Neutrophil (primary cell): ENCODE data around the gene CSRNP2.

Experiments used
- H3K27ac ChIP-seq: fragments of 200-600 bp; sonication (generic); 2 replicates; pipeline ENCODE4 v1.5.1; 2016; ENCODE audit warnings: mild to moderate bottlenecking, moderate library complexity
- H3K27me3 ChIP-seq: fragments of 200-600 bp; sonication (generic); 2 replicates; pipeline ENCODE4 v1.6.0; 2016; ENCODE audit warnings: mild to moderate bottlenecking
- H3K36me3 ChIP-seq: fragments of 200-600 bp; sonication (generic); 2 replicates; pipeline ENCODE4 v1.5.1; 2017
- H3K4me1 ChIP-seq, 2 experiments: fragments of 200-600 bp in 1 of 2; sonication (generic) in 1 of 2; 1 replicate in 1 of 2; 2 replicates in 1 of 2; pipeline versions ENCODE4 v1.5.1 to v1.6.1; 2013 to 2016; ENCODE audit warnings: low read depth in 1 of 2, low read length in 1 of 2, mild to moderate bottlenecking in 1 of 2, moderate library complexity in 1 of 2; ENCODE audit not compliant: control insufficient read depth in 1 of 2, insufficient read depth in 1 of 2
- H3K4me3 ChIP-seq, 2 experiments: fragments of 200-600 bp in 1 of 2; sonication (generic) in 1 of 2; 1 replicate in 1 of 2; 2 replicates in 1 of 2; pipeline ENCODE4 v1.5.1; 2013 to 2016; ENCODE audit warnings: low read depth in 1 of 2, low read length in 1 of 2, mild to moderate bottlenecking in 1 of 2, moderate library complexity in 1 of 2
- H3K9me3 ChIP-seq: fragments of 200-600 bp; sonication (generic); 2 replicates; pipeline ENCODE4 v1.5.1; 2016
- CTCF ChIP-seq: fragments of 200-600 bp; sonication (generic); IDR thresholded peaks from 2 replicates; pipeline ENCODE4 v1.5.1; 2016; ENCODE audit warnings: antibody characterized with exemption

Gene CSRNP2

GRCh38 chr12:51126297-51126696 lies 42.9 kb upstream of the CSRNP2 start:
- Histone ChIP-seq H3K36me3 (peaks cover 13% of the 10 kb centered on the region), H3K27ac (no peak overlapping the region), H3K9me3 (no peaks in the 10 kb centered on the region), H3K4me1 (no peaks in the 10 kb centered on the region), H3K4me3 (no peak overlapping the region), H3K27me3 (no peaks in the 10 kb centered on the region)
- no peak for TF ChIP-seq CTCF

- Histone ChIP-seq H3K36me3 (peaks cover 10% of the 10 kb centered on the region), H3K4me1 (no peaks in the 10 kb centered on the region), H3K9me3 (no peaks in the 10 kb centered on the region), H3K4me3 (no peak overlapping the region), H3K27me3 (no peaks in the 10 kb centered on the region), H3K27ac (no peak overlapping the region)
- TF ChIP-seq CTCF, result no peak
These were observed 41.1 kb upstream of the CSRNP2 start for GRCh38 chr12:51124504-51124903.

GRCh38 chr12:51122844-51123243 lies 39.4 kb upstream of the CSRNP2 start:
- H3K4me1 ChIP-seq, result no peaks in the 10 kb centered on the region
- H3K4me3 ChIP-seq, result no peak overlapping the region
- no peak for TF ChIP-seq CTCF
- peaks cover 13% of the 10 kb centered on the region for H3K36me3 ChIP-seq
- no peak overlapping the region for H3K27ac ChIP-seq
- H3K9me3 ChIP-seq, result no peaks in the 10 kb centered on the region
- H3K27me3 ChIP-seq, result no peaks in the 10 kb centered on the region

GRCh38 chr12:51118706-51119105 lies 35.3 kb upstream of the CSRNP2 start:
- H3K27ac ChIP-seq, result no peak overlapping the region
- no peaks in the 10 kb centered on the region for H3K27me3 ChIP-seq
- H3K4me3 ChIP-seq, result no peak overlapping the region
- H3K9me3 ChIP-seq, result no peaks in the 10 kb centered on the region
- TF ChIP-seq CTCF, result no peak
- no peaks in the 10 kb centered on the region for H3K4me1 ChIP-seq
- peaks cover 35% of the 10 kb centered on the region for H3K36me3 ChIP-seq

- Histone ChIP-seq H3K27me3 (no peaks in the 10 kb centered on the region), H3K36me3 (peaks cover 52% of the 10 kb centered on the region), H3K4me3 (no peak overlapping the region), H3K27ac (no peak overlapping the region), H3K4me1 (no peaks in the 10 kb centered on the region), H3K9me3 (no peaks in the 10 kb centered on the region)
- TF ChIP-seq CTCF, result no peak
These were observed 32.1 kb upstream of the CSRNP2 start for GRCh38 chr12:51115533-51115932.

GRCh38 chr12:51108136-51108535 lies 24.7 kb upstream of the CSRNP2 start:
- no peak for TF ChIP-seq CTCF
- H3K4me3 ChIP-seq, result no peak overlapping the region
- H3K9me3 ChIP-seq, result no peaks in the 10 kb centered on the region
- peak overlapping the region; percentile 36 for H3K27ac ChIP-seq
- H3K36me3 ChIP-seq, result peaks cover 55% of the 10 kb centered on the region
- H3K4me1 ChIP-seq, result peaks cover 22 to 29% of the 10 kb centered on the region in 2 experiments
- no peaks in the 10 kb centered on the region for H3K27me3 ChIP-seq
